Lower lobe of right lung (tissue), 2 donors: ENCODE results near the gene MYH15. TPM values are rescaled to one million over a fixed set of nuclear protein-coding genes. Genes with fewer than 3 reads are reported as not detected.

Experiments
- ATAC-seq, 2 donors: fragments of 200-7000 bp; cut with Tn5 transposase; one replicate each; pipeline ENCODE4 v1.9.1; 2020 to 2022; ENCODE audit warnings: mild to moderate bottlenecking in 2 of 2, moderate library complexity in 2 of 2
- DNase-seq: peaks from one replicate; pipeline ENCODE4 v3.0.0-alpha.2; 2020
- H3K27ac ChIP-seq: fragments of 200-600 bp; one replicate; pipeline ENCODE4 v1.8.0; 2022
- H3K27me3 ChIP-seq: fragments of 200-600 bp; one replicate; pipeline ENCODE4 v1.8.0; 2022; ENCODE audit warnings: low read depth
- H3K36me3 ChIP-seq: fragments of 200-600 bp; one replicate; pipeline ENCODE4 v1.8.0; 2022; ENCODE audit warnings: mild to moderate bottlenecking
- H3K4me1 ChIP-seq: fragments of 200-600 bp; one replicate; pipeline ENCODE4 v1.8.0; 2022
- H3K4me3 ChIP-seq: fragments of 200-600 bp; one replicate; pipeline ENCODE4 v1.8.0; 2022; ENCODE audit warnings: mild to moderate bottlenecking
- H3K9me3 ChIP-seq: fragments of 200-600 bp; one replicate; pipeline ENCODE4 v1.8.0; 2022
- CTCF ChIP-seq: fragments of 200-600 bp; IDR thresholded peaks from one replicate; pipeline ENCODE4 v1.8.0; 2022; ENCODE audit warnings: antibody characterized with exemption, mild to moderate bottlenecking
- intact Hi-C: fragments of 100-400 bp; cut with DNase I; formaldehyde crosslinking; loops from one replicate; pipeline ENCODE4 v1.11.0; 2022
- total RNA-seq: library from RNA; stranded (reverse); fragmentation: NEBNext Ultra II Directional; extraction: Animal tissue kit (Norgen Biotek cat#: 25700); gene quantifications from one replicate; pipeline ENCODE4 v1.2.1, GENCODE V29; 2021
- donor health status: DM: no; HTN: yes; CAD: no; lungs with severe emphysema.

Gene MYH15
- total RNA-seq, 1 donor from 2014 or later: 1.0 TPM

- Histone ChIP-seq H3K9me3 (no peaks in the 10 kb centered on the region), H3K36me3 (no peaks in the 10 kb centered on the region), H3K4me1 (peaks cover 49% of the 10 kb centered on the region), H3K27me3 (no peaks in the 10 kb centered on the region), H3K4me3 (no peak overlapping the region), H3K27ac (peak overlapping the region; percentile 7)
- TF ChIP-seq CTCF: no peak
- ATAC-seq: no peak
- no peak for DNase-seq
- intact Hi-C loops: no loop called here
These were observed 102.5 kb downstream of the MYH15 start for GRCh38 chr3:108407886-108408285.

- no peak for DNase-seq
- no peak overlapping the region for H3K4me3 ChIP-seq
- H3K4me1 ChIP-seq: peaks cover 43% of the 10 kb centered on the region
- no peaks in the 10 kb centered on the region for H3K36me3 ChIP-seq
- no peaks in the 10 kb centered on the region for H3K27me3 ChIP-seq
- TF ChIP-seq CTCF: peak; percentile 48
- no peaks in the 10 kb centered on the region for H3K9me3 ChIP-seq
- ATAC-seq: peak; percentile 34 to 75
- no peak overlapping the region for H3K27ac ChIP-seq
- intact Hi-C loops: no loop called here
These were observed 103.7 kb downstream of the MYH15 start for GRCh38 chr3:108406661-108407206.

- no peaks in the 10 kb centered on the region for H3K36me3 ChIP-seq
- peaks cover 37% of the 10 kb centered on the region for H3K4me1 ChIP-seq
- H3K4me3 ChIP-seq: no peak overlapping the region
- DNase-seq (no peak), ATAC-seq (no peak)
- H3K27me3 ChIP-seq: no peaks in the 10 kb centered on the region
- H3K9me3 ChIP-seq: no peaks in the 10 kb centered on the region
- no peak overlapping the region for H3K27ac ChIP-seq
- intact Hi-C loops: no loop called here
- TF ChIP-seq CTCF: no peak
These were observed 104.2 kb downstream of the MYH15 start for GRCh38 chr3:108406063-108406660.

GRCh38 chr3:108404368-108404767, 106.0 kb downstream of the MYH15 start:
- H3K27ac ChIP-seq: no peak overlapping the region
- no peak for ATAC-seq
- intact Hi-C loops: no loop called here
- H3K4me1 ChIP-seq: peaks cover 28% of the 10 kb centered on the region
- no peak for DNase-seq
- no peaks in the 10 kb centered on the region for H3K27me3 ChIP-seq
- no peak overlapping the region for H3K4me3 ChIP-seq
- no peaks in the 10 kb centered on the region for H3K9me3 ChIP-seq
- TF ChIP-seq CTCF: no peak
- H3K36me3 ChIP-seq: no peaks in the 10 kb centered on the region

GRCh38 chr3:108403686-108404345, 106.6 kb downstream of the MYH15 start:
- Histone ChIP-seq H3K36me3 (no peaks in the 10 kb centered on the region), H3K27me3 (no peaks in the 10 kb centered on the region), H3K27ac (no peak overlapping the region), H3K4me1 (peaks cover 28% of the 10 kb centered on the region), H3K9me3 (no peaks in the 10 kb centered on the region), H3K4me3 (no peak overlapping the region)
- intact Hi-C loops: no loop called here
- ATAC-seq: no peak
- DNase-seq: no peak
- no peak for TF ChIP-seq CTCF
